ENCODE data around the gene PBX1.

The PBX1 gene

GRCh38 chr1:164672588-164672987 is 113.6 kb downstream of the PBX1 start:
- no peak for DNase-seq

DNA sequence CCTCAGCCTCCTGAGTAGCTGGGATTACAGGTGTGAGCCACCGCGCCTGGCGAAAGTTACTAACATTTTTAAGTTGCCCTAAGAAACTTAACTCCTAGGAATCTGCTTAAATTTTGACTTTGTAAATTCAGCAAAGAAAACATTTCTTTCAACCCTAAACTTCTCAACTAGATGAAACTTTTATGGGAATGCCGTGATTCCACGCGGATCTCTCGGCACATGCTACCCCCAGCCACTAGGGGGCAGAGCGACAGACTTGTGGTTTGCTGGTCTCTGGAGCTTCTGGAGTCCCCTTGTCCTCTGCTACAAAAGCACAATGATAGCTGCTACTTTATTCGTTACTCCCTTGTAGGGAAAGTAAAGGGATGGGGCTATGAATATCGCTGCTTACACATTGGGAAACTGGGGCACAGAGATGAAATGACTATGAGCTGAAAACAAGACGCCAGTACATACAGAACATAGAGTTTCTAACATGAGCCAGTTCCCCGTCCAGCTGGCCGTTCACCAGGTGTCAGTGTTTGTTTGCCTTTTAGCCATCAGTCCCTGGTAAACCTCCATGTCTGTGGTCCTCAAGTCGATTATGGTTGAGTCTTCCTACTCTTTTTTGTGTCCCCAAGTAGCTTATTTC is 114.7 kb downstream of the PBX1 start:
- DNase-seq: no peak

GRCh38 chr1:164675342-164675904 is 116.4 kb downstream of the PBX1 start:
- no peak for DNase-seq

DNA sequence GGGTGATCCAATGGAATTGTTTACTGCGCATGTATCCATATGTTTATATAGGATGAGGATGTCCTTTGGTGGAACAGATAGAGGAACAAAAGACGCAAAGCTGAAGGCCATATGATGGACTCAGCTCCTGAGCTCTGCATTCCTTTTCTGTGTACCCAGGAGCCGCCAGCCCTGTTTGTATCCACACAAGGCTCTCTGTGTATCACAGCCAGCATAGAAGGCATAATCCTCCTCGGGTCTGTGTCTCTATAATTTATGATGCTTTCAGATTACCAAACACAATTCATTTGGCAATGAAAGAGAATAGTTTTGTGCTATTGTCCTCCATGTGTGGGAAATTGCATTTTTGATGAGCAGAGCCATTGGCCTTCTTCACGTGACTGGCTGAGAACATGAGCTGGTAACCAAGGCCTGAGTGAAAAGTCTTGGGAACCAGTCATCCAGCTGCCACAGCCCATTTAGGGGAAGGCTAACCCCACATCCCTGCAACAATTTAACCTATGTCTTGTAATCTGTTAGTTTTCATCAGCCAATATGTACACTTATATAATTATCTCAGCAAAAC is 119.2 kb downstream of the PBX1 start:
- DNase-seq: no peak

DNA sequence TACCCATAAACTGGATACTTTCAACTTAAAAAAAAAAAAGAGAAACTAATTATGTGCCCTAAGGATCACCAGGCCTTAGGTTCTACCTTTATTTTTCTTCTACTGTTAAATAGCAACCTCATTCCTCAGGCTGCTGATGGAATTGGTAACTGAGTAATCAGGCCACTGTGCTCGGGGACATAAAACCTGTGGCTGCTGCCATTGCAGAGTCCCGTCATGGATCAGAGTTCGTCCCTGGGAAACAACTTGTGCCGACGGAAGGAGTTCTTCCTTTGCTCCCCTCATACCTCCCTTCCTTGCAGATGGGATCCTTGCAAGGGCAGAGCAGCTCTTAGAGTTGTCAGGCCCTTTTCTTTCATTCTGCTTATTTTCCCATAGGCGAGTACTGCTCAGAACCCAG is 123.6 kb downstream of the PBX1 start:
- no peak for DNase-seq

- no peak for DNase-seq
Observed at GRCh38 chr1:164683235-164683634, 124.3 kb downstream of the PBX1 start.

GRCh38 chr1:164685266-164686035 is 126.5 kb downstream of the PBX1 start:
- DNase-seq: no peak

DNA sequence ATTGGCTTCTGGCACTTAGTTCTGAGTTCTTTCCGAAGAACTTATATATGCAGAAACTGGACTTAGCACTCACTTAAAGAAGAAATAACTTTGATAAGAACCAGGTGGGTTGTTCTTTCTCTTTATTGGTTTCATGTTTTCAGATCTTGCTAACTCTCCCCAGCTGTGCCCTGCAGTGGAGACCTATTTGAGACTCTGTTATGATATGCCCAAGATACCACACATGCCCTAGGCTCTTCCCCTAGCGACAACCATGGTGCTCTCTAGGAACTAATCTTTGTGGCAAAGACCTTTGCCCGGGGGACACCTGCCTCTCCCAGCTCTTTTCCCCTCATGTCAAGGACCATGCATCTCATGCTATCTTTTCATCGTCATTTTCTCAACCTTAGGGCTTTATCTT is 128.8 kb downstream of the PBX1 start:
- no peak for DNase-seq

DNA sequence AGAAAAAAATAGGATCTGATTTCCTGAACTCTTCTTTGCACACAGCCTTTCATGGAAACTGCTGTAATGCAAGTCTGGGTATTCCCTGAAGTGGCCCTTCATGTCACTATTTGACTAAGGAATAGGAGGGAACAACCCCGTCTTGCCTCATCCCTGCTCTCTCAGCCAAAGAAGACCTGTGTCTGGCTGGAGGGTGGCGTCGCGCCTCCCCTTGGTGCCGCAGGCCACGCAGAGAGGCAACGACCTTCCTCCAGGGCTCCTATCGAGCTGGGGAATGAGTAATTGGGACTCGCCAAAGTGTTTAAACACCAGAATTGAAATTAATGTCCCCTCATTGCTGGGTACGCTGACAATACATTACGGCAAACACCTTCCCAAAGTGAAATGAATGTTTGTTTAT is 129.8 kb downstream of the PBX1 start:
- DNase-seq: no peak

GRCh38 chr1:164689672-164690511 is 130.9 kb downstream of the PBX1 start:
- no peak for DNase-seq

GRCh38 chr1:164692420-164692819 is 133.4 kb downstream of the PBX1 start:
- DNase-seq: no peak

- DNase-seq: no peak
Observed at GRCh38 chr1:164693564-164694359, 134.8 kb downstream of the PBX1 start.

GRCh38 chr1:164694505-164694904 is 135.5 kb downstream of the PBX1 start:
- DNase-seq: no peak

DNA sequence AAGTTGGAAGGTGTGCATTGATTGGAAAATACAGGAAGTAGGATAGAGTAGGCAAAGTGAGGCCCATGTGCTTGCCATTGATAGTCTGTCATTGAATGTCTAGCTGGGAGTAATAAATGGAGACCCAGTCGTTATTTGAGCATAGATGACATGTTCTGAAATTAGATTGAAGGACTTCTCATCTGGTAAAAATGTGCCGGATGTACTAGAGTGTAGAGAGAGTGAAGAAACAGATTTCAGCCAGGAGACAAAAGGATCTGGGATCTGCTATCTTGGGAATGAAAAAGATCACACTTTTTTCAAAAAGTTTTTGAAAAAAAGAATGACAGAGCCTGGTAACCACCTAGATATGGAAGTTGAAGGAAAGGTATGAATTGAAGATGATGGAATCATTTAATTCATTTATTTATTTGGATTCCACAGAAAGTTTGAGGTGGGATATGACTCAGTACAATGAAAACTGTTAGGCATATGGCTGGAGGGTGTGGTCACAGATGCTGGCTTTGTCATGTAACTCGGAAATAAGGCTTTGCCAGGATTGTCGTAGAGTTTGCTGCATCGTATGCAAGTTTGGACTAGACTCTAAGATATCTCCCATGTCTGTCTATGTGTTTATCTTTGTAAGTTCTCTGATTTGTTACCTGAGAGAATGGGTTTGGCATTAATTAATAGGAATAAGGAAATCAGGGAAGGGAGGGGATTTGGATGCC is 137.1 kb downstream of the PBX1 start:
- no peak for DNase-seq

- no peak for DNase-seq
Observed at GRCh38 chr1:164699815-164700491, 141.0 kb downstream of the PBX1 start.

GRCh38 chr1:164700683-164701082 is 141.7 kb downstream of the PBX1 start:
- DNase-seq: no peak

DNA sequence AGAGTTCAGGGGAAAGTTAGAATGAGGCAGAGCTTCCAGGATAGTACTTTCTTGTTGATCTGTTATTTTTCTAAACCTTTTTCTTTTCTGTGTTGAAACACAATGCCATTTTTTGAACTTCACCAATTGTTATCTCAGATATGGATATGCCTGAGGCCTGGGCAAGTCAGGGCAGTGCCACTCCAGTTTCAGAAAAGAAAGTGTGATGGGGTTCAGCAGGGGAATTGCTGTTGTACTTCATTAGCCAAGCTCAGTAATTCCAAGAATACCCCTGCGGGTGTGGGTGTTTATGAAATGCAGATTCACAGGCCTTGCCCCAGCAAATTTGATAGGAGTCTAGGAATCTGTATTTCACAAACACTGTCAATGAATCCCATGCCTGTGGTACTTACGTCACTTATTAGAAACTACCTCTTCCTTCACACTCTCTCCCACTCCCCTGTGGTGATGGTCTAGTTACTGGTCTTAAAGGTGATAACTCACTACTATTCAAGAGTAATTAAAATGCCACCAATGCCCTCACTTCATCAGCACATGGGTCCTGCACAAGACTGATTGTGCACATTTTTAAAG is 142.3 kb downstream of the PBX1 start:
- no peak for DNase-seq

DNA sequence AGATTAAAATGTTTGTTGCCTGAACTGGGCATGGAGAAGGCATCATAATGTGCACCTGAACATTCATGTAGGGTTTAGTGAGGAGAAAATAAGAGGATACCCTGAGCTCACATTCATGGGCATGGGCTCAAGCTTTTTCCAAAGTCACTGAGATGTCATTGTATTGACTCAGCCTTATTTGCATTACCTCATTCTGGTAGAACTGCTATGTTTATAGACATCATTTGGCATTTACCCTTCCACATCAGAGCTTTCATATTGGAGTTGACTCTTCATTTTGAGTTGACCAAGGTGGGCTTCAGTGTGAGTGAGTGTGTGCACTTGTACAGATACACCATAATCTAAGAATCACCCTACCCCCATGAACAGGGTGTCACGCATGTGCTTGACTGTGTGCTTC is 143.2 kb downstream of the PBX1 start:
- DNase-seq: no peak

- no peak for DNase-seq
Observed at GRCh38 chr1:164702664-164703063, 143.7 kb downstream of the PBX1 start.

- no peak for DNase-seq
Observed at GRCh38 chr1:164703463-164703862, 144.5 kb downstream of the PBX1 start.

- no peak for DNase-seq
Observed at GRCh38 chr1:164703960-164704411, 145.0 kb downstream of the PBX1 start.
